Fibroblast of lung (primary cell): ENCODE results near the gene UBE2H. TPM values are rescaled to one million over a fixed set of nuclear protein-coding genes. Genes with fewer than 3 reads are reported as not detected.

Experiments used
- DNase-seq, 2 donors: peaks; one replicate each; pipeline versions ENCODE4 v3.0.0 to v3.0.0-alpha.2; 2010; ENCODE audit warnings: low read depth in 2 of 2
- H2AFZ ChIP-seq: 2 replicates; pipeline ENCODE4 v1.5.1; 2012; ENCODE audit warnings: low read length, control low read depth, inconsistent platforms
- H3K27ac ChIP-seq: 2 replicates; pipeline ENCODE4 v1.5.1; 2011; ENCODE audit warnings: low read length, control low read depth; ENCODE audit not compliant: insufficient read depth
- H3K27me3 ChIP-seq: 2 replicates; pipeline ENCODE4 v1.5.1; 2011; ENCODE audit warnings: mild to moderate bottlenecking, low read length; ENCODE audit not compliant: control insufficient read depth, insufficient read depth
- H3K36me3 ChIP-seq: 2 replicates; pipeline ENCODE4 v1.5.1; 2011; ENCODE audit warnings: low read length; ENCODE audit not compliant: control insufficient read depth, insufficient read depth
- H3K4me1 ChIP-seq: 2 replicates; pipeline ENCODE4 v1.5.1; 2011; ENCODE audit warnings: low read length; ENCODE audit not compliant: control insufficient read depth, insufficient read depth; ENCODE audit errors: extremely low read depth
- H3K4me2 ChIP-seq: 2 replicates; pipeline ENCODE4 v1.5.1; 2011; ENCODE audit warnings: low read length, control low read depth; ENCODE audit not compliant: insufficient read depth; ENCODE audit errors: extremely low read depth
- H3K4me3 ChIP-seq, 4 experiments: fragments of 200-600 bp in 1 of 4; sonication (generic) in 1 of 4; replicated peaks in 1 of 4; 2 replicates each; pipeline ENCODE4 v1.5.1; 2011 to 2016; ENCODE audit warnings: low read length in 4 of 4, low read depth in 3 of 4, mild to moderate bottlenecking in 3 of 4, control low read depth in 2 of 4, inconsistent platforms in 1 of 4, mixed read lengths in 1 of 4; ENCODE audit not compliant: insufficient read depth in 1 of 4; ENCODE audit errors: control extremely low read depth in 1 of 4
- H3K79me2 ChIP-seq: 2 replicates; pipeline ENCODE4 v1.5.1; 2012; ENCODE audit warnings: mild to moderate bottlenecking, low read length, inconsistent platforms; ENCODE audit not compliant: control insufficient read depth, insufficient read depth
- H3K9ac ChIP-seq: 2 replicates; pipeline ENCODE4 v1.5.1; 2011; ENCODE audit warnings: mild to moderate bottlenecking, low read length, control low read depth; ENCODE audit not compliant: insufficient read depth
- H3K9me3 ChIP-seq: 2 replicates; pipeline ENCODE4 v1.5.1; 2012; ENCODE audit warnings: low read depth, low read length; ENCODE audit not compliant: control insufficient read depth, insufficient read depth
- H4K20me1 ChIP-seq: 2 replicates; pipeline ENCODE4 v1.5.1; 2011; ENCODE audit warnings: low read length; ENCODE audit not compliant: control insufficient read depth, insufficient read depth; ENCODE audit errors: extremely low read depth
- CTCF ChIP-seq, 2 donors: IDR thresholded peaks in 1 of 2; conservative IDR thresholded peaks in 1 of 2; 1 replicate in 1 of 2; 2 replicates in 1 of 2; pipeline ENCODE4 v1.5.1; 2011 to 2012; ENCODE audit warnings: low read length in 2 of 2, control low read depth in 1 of 2, inconsistent platforms in 1 of 2, low read depth in 1 of 2, mild to moderate bottlenecking in 1 of 2
- EZH2 ChIP-seq: IDR thresholded peaks from 2 replicates; pipeline ENCODE4 v1.5.1; 2012; ENCODE audit warnings: low read length, control low read depth, mild to moderate bottlenecking; ENCODE audit errors: missing control alignments
- polyA plus RNA-seq, 2 donors: library from polyadenylated mRNA; depleted of rRNA in 1 of 2; stranded (reverse) in 1 of 2; unstranded in 1 of 2; fragments of >200 nt; gene quantifications; 2 replicates each; pipeline ENCODE4 v1.2.1, GENCODE V29; 2011 to 2012; ENCODE audit warnings: missing spikeins in 1 of 2
- total RNA-seq: library from RNA; depleted of rRNA; stranded (reverse); fragments of >200 nt; gene quantifications from 2 replicates; pipeline ENCODE4 v1.2.1, GENCODE V29; 2014

UBE2H gene
- total and polyA plus RNA-seq, 2 donors (not counting 1 experiment from before 2014, with no cell fraction given) = 76.0 to 102 TPM

GRCh38 chr7:129859183-129859582 is 93.6 kb downstream of the UBE2H start:
- DNase-seq = peak in 1 of 2 donors; percentile 84
- Histone ChIP-seq H3K9ac (no peak overlapping the region), H3K9me3 (no peaks in the 10 kb centered on the region), H3K27me3 (no peaks in the 10 kb centered on the region), H2AFZ (no peak overlapping the region), H3K79me2 (peaks cover 5% of the 10 kb centered on the region), H3K27ac (no peak overlapping the region), H3K4me2 (no peak overlapping the region), H3K4me1 (peaks cover 17% of the 10 kb centered on the region), H3K36me3 (no peaks in the 10 kb centered on the region), H4K20me1 (no peaks in the 10 kb centered on the region), H3K4me3 (no peak overlapping the region)
- TF ChIP-seq EZH2 = no peak
- no peak for TF ChIP-seq CTCF (conservative IDR thresholded peaks at IDR 0.05 in 1 of 2, IDR thresholded peaks at IDR 0.05 in 1 of 2; ENCODE audit: low read depth in 1 of 2, low read length in 2 of 2)

GRCh38 chr7:129858490-129858889 is 94.3 kb downstream of the UBE2H start:
- H3K27me3 ChIP-seq = no peaks in the 10 kb centered on the region
- no peak overlapping the region for H3K27ac ChIP-seq
- TF ChIP-seq CTCF (conservative IDR thresholded peaks at IDR 0.05 in 1 of 2, IDR thresholded peaks at IDR 0.05 in 1 of 2; ENCODE audit: low read depth in 1 of 2, low read length in 2 of 2) (no peak), EZH2 (no peak)
- H3K4me2 ChIP-seq = no peak overlapping the region
- H3K4me1 ChIP-seq = peaks cover 19% of the 10 kb centered on the region
- no peak overlapping the region for H3K9ac ChIP-seq
- no peaks in the 10 kb centered on the region for H4K20me1 ChIP-seq
- H3K36me3 ChIP-seq = no peaks in the 10 kb centered on the region
- no peaks in the 10 kb centered on the region for H3K9me3 ChIP-seq
- DNase-seq = no peak
- no peak overlapping the region for H2AFZ ChIP-seq
- H3K4me3 ChIP-seq = no peak overlapping the region
- peaks cover 5% of the 10 kb centered on the region for H3K79me2 ChIP-seq

DNA sequence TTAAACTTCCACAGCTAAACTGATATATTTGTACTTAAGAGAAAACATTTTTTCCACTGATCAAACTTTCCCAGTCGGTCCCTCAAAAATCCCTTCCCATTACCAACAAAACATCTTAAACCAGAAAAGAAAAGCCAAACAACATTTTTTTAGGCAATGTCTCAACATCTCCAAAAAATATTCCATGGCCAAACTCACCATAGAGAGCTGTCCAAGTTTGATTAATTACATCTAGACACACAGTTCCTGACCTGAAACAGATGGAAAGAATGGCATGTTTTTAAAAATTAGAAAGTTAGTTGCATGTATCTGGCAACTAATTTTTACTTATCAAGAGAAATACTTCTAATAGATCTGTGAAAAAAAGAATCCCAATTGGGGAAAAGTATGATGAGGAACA is 95.4 kb downstream of the UBE2H start:
- H3K27me3 ChIP-seq = no peaks in the 10 kb centered on the region
- H3K4me1 ChIP-seq = peaks cover 23% of the 10 kb centered on the region
- no peak overlapping the region for H3K4me2 ChIP-seq
- peaks cover 2% of the 10 kb centered on the region for H3K79me2 ChIP-seq
- no peaks in the 10 kb centered on the region for H3K9me3 ChIP-seq
- H3K4me3 ChIP-seq = no peak overlapping the region
- H3K36me3 ChIP-seq = no peaks in the 10 kb centered on the region
- TF ChIP-seq CTCF (conservative IDR thresholded peaks at IDR 0.05 in 1 of 2, IDR thresholded peaks at IDR 0.05 in 1 of 2; ENCODE audit: low read depth in 1 of 2, low read length in 2 of 2) (no peak), EZH2 (no peak)
- no peak overlapping the region for H3K27ac ChIP-seq
- H3K9ac ChIP-seq = no peak overlapping the region
- no peak for DNase-seq
- H2AFZ ChIP-seq = no peak overlapping the region
- H4K20me1 ChIP-seq = no peaks in the 10 kb centered on the region
